Adrenal gland (tissue), 12 donors: Measurements from ENCODE around the gene KIAA0930. TPM values are rescaled to one million over a fixed set of nuclear protein-coding genes. Genes with fewer than 3 reads are reported as not detected.
"Not testable (repeated sequence)": the region's sequence is repeated elsewhere in the genome, so short reads cannot be mapped to it uniquely, and the experiment has no call there.

Experiments used
- DNase-seq, 7 donors: peaks; one replicate each; pipeline ENCODE4 v3.0.0-alpha.2; 2019 to 2020
- H3K27ac ChIP-seq, 5 donors: fragments of 200-600 bp; sonication (generic) in 4 of 5; 1 replicate in 3 of 5; 2 replicates in 2 of 5; pipeline versions ENCODE4 v1.5.1 to v1.8.0; 2016 to 2020; ENCODE audit warnings: mild to moderate bottlenecking in 1 of 5
- H3K27me3 ChIP-seq: fragments of 200-600 bp; 2 replicates; pipeline ENCODE4 v1.8.0; 2021
- H3K36me3 ChIP-seq, 2 donors: fragments of 200-600 bp; replicated peaks in 1 of 2; 1 replicate in 1 of 2; 2 replicates in 1 of 2; pipeline versions ENCODE4 v1.5.1 to v1.8.0; 2018 to 2022
- H3K4me1 ChIP-seq, 2 donors: fragments of 200-600 bp; replicated peaks in 1 of 2; 1 replicate in 1 of 2; 2 replicates in 1 of 2; pipeline versions ENCODE4 v1.5.1 to v1.8.0; 2018 to 2021
- H3K4me3 ChIP-seq, 4 donors: fragments of 200-600 bp; sonication (generic) in 3 of 4; one replicate each; pipeline ENCODE4 v1.5.1; 2016 to 2018
- H3K9me3 ChIP-seq, 3 donors: fragments of 200-600 bp; sonication (generic) in 1 of 3; replicated peaks in 1 of 3; 1 replicate in 2 of 3; 2 replicates in 1 of 3; pipeline versions ENCODE4 v1.5.1 to v1.8.0; 2016 to 2021
- CTCF ChIP-seq, 6 experiments: fragments of 450-650 bp in 4 of 6; fragments of 200-600 bp in 2 of 6; sonication (generic) in 1 of 6; IDR thresholded peaks; 1 replicate in 5 of 6; 2 replicates in 1 of 6; pipeline versions ENCODE4 v1.5.1 to v1.8.0; 2016 to 2021; ENCODE audit warnings: antibody characterized with exemption in 6 of 6, mild to moderate bottlenecking in 2 of 6, moderate library complexity in 1 of 6
- POLR2A ChIP-seq, 2 donors: fragments of 450-650 bp; IDR thresholded peaks; one replicate each; pipeline ENCODE4 v1.6.1; 2017; ENCODE audit warnings: antibody characterized with exemption in 2 of 2, mild to moderate bottlenecking in 2 of 2, moderate library complexity in 1 of 2
- whole genome bisulfite sequencing, 4 donors: extraction: QIAGEN DNeasy Blood & Tissue Kit in 2 of 4; methylation state at CpG; one replicate each; pipeline versions ENCODE4 v1.1.5 to v1.1.7; 2013 to 2017; 5-methylcytosine and 5-hydroxymethylcytosine counted together
- intact Hi-C, 2 donors: fragments of 100-400 bp; cut with DNase I; formaldehyde crosslinking; loops; one replicate each; pipeline versions ENCODE4 v1.14.1 to v1.15.0; 2022 to 2023
- polyA plus RNA-seq, 3 donors: library from polyadenylated mRNA; stranded (reverse); fragments of 200-250 nt in 2 of 3; fragments of 350-450 nt in 1 of 3; fragmentation: Illumina TruSeq in 1 of 3; extraction: RNeasy Lipid Tissue Mini Kit (QIAGEN cat#74804) in 1 of 3; gene quantifications; one replicate each; pipeline ENCODE4 v1.2.3, GENCODE V29; 2013 to 2014
- total RNA-seq, 9 donors: library from RNA; depleted of rRNA in 4 of 9; stranded (reverse); fragments of >200 nt in 4 of 9; fragments of 120-200 nt in 1 of 9; fragmentation: NEBNext Ultra II Directional in 1 of 9; extraction: Animal tissue kit (Norgen Biotek cat#: 25700) in 1 of 9; gene quantifications; one replicate each; pipeline versions ENCODE4 v1.1.0 to v1.2.4, GENCODE V29; 2013 to 2023
- donor health status: healthy with polysubstance abuse.
- donor health status: Bipolar disorder and iron deficiency.
- donor health status: DM: yes; HTN: yes; CAD: no.
- donor health status: DM: no; HTN: no; CAD: no.
- donor health status: DM: no; HTN: no; CAD: no.
- donor health status: DM: yes; HTN: yes; CAD: no.

The KIAA0930 gene
- total and polyA plus RNA-seq, 12 donors: 40.3 to 183 (median 96.4) TPM

GRCh38 chr22:45261407-45262088, 20.9 kb upstream of the KIAA0930 start:
- Histone ChIP-seq H3K27ac (no peak overlapping the region), H3K36me3 (no peaks in the 10 kb centered on the region), H3K4me3 (no peak overlapping the region), H3K27me3 (no peaks in the 10 kb centered on the region), H3K9me3 (no peaks in the 10 kb centered on the region), H3K4me1 (peaks cover 0 to 19% of the 10 kb centered on the region in 2 donors)
- no peak for DNase-seq
- 88 to 96% (median 95%) methylated on average over 17 to 20 of the region's 20 CpGs for WGBS, 4 donors
- intact Hi-C loops: loop anchor here (5.0 to 10.0 kb wide), 3 partner anchors 159 to 437 kb away; no protein-coding TSS in a partner anchor
- TF ChIP-seq CTCF (IDR thresholded peaks at IDR 0.05): no peak
- no peak for TF ChIP-seq POLR2A (IDR thresholded peaks at IDR 0.05)

- not testable (repeated sequence) for H3K36me3 ChIP-seq, H3K4me3 ChIP-seq, H3K27me3 ChIP-seq, DNase-seq, H3K27ac ChIP-seq, H3K9me3 ChIP-seq
- H3K4me1 ChIP-seq: peaks cover 0 to 19% of the 10 kb centered on the region in 2 donors
- intact Hi-C loops: loop anchor here (5.0 to 10.0 kb wide), 3 partner anchors 158 to 436 kb away; no protein-coding TSS in a partner anchor
- WGBS, 4 donors: 80 to 87% (median 82%) methylated on average over 9 of the region's 9 CpGs
Observed at GRCh38 chr22:45260395-45260759, 19.7 kb upstream of the KIAA0930 start.

- Histone ChIP-seq H3K36me3 (no peaks in the 10 kb centered on the region), H3K4me3 (no peak overlapping the region), H3K27ac (no peak overlapping the region), H3K4me1 (peaks cover 0 to 19% of the 10 kb centered on the region in 2 donors), H3K9me3 (no peaks in the 10 kb centered on the region), H3K27me3 (no peaks in the 10 kb centered on the region)
- DNase-seq: no peak
- no peak for TF ChIP-seq POLR2A (IDR thresholded peaks at IDR 0.05)
- no peak for TF ChIP-seq CTCF (IDR thresholded peaks at IDR 0.05)
- intact Hi-C loops: loop anchor here (5.0 to 10.0 kb wide), 3 partner anchors 158 to 435 kb away; no protein-coding TSS in a partner anchor
- 67 to 85% (median 78%) methylated on average over 10 of the region's 10 CpGs for WGBS, 4 donors
Observed at GRCh38 chr22:45259754-45260394, 19.2 kb upstream of the KIAA0930 start.

- H3K9me3 ChIP-seq, H3K27me3 ChIP-seq, H3K4me3 ChIP-seq, intact Hi-C loops, H3K4me1 ChIP-seq, DNase-seq, H3K36me3 ChIP-seq, H3K27ac ChIP-seq: not testable (repeated sequence)
- 79 to 99% (median 90%) methylated on average over 4 of the region's 4 CpGs for WGBS, 4 donors
Observed at GRCh38 chr22:45257941-45258340, 17.2 kb upstream of the KIAA0930 start.

- Histone ChIP-seq H3K27me3 (no peaks in the 10 kb centered on the region), H3K36me3 (no peaks in the 10 kb centered on the region), H3K9me3 (no peaks in the 10 kb centered on the region), H3K27ac (no peak overlapping the region), H3K4me1 (no peaks in the 10 kb centered on the region), H3K4me3 (no peak overlapping the region)
- WGBS, 4 donors: 84 to 92% (median 92%) methylated on average over 5 to 6 of the region's 6 CpGs
- no peak for TF ChIP-seq POLR2A (IDR thresholded peaks at IDR 0.05)
- no peak for TF ChIP-seq CTCF (IDR thresholded peaks at IDR 0.05)
- intact Hi-C loops: no loop called here
- DNase-seq: no peak
Observed at GRCh38 chr22:45254789-45255278, 14.1 kb upstream of the KIAA0930 start.
